ENCODE results near the gene MRPL48. TPM values are rescaled to one million over a fixed set of nuclear protein-coding genes. Genes with fewer than 3 reads are reported as not detected.

The MRPL48 gene
- total and polyA plus RNA-seq, 2 donors from 2014 or later: 27.5 to 79.3 TPM

DNA sequence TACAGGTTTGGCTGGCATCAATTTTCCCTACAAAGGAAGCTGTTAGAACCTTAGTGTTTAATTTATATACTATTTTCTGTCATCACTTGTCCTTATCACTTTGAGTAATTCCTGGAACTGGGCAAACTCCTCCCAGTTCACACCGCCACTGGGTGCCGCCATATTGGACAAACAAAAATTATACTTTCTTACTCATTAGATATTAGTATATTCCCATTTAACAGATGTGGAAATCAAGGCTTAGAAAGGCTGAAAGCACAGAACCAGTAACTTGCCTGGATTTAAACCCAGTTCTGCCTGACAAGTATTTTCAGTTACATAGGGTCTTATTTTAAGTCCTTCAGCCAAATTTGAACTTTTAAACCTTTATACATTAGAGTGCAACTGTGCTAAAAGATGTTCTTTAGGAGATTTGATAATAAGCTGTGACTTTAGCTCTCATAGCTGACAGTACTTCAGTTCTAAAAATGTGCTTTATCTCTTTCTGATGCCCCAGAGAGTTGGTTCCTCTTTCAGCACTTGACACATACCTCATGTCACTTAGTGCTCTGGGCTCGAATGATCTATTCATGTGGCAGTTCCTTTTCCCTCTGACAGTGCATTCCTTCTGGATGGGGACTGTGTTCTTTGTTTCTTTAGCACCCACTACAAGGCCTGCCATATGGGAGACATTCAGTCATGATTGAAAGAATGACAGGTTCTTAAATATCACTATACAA is 63.5 kb downstream of the MRPL48 start:
- no peak for FAIRE-seq
- TF ChIP-seq, protein P1, sequence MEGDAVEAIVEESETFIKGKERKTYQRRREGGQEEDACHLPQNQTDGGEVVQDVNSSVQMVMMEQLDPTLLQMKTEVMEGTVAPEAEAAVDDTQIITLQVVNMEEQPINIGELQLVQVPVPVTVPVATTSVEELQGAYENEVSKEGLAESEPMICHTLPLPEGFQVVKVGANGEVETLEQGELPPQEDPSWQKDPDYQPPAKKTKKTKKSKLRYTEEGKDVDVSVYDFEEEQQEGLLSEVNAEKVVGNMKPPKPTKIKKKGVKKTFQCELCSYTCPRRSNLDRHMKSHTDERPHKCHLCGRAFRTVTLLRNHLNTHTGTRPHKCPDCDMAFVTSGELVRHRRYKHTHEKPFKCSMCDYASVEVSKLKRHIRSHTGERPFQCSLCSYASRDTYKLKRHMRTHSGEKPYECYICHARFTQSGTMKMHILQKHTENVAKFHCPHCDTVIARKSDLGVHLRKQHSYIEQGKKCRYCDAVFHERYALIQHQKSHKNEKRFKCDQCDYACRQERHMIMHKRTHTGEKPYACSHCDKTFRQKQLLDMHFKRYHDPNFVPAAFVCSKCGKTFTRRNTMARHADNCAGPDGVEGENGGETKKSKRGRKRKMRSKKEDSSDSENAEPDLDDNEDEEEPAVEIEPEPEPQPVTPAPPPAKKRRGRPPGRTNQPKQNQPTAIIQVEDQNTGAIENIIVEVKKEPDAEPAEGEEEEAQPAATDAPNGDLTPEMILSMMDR (IDR thresholded peaks at IDR 0.05; ENCODE audit: borderline replicate concordance, extremely low read depth, insufficient read depth): no peak

DNA sequence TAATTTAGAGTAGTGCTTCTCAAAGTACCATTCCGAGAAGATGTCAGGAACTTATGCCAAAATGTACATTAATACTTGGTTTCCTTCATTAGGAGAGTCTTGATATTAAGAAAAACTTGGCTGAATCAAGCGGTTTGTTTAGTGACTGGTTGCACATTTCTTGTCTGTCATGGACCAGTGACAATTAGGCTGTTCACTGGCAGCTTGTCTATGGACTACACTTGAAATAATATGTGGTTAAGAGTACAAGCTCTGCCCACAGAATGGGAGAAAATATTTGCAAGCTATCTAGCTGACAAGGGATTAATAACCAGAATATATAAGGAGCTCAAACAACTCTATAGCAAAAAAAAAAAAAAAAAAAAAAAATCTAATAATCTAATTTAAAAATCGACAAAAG is 64.4 kb downstream of the MRPL48 start:
- FAIRE-seq (no peak), DNase-seq (no peak)
- H3K4me3 ChIP-seq (ENCODE audit: low read length in 3 of 3): no peak overlapping the region
- H3K36me3 ChIP-seq (ENCODE audit: control insufficient read depth in 2 of 3, insufficient read depth in 3 of 3, low read length in 3 of 3): peaks cover 0 to 6% (median 4%) of the 10 kb centered on the region in 3 donors
- no peak overlapping the region for H3K9ac ChIP-seq (ENCODE audit: low read length in 3 of 3)
- H3K27me3 ChIP-seq (ENCODE audit: control insufficient read depth, insufficient read depth, low read length): no peaks in the 10 kb centered on the region
- TF ChIP-seq, protein P1 (IDR thresholded peaks at IDR 0.05; ENCODE audit: borderline replicate concordance, extremely low read depth, insufficient read depth): no peak
- H3K27ac ChIP-seq (ENCODE audit: low read depth in 2 of 2, low read length in 2 of 2): no peak overlapping the region
- no peaks in the 10 kb centered on the region for H3K4me1 ChIP-seq (ENCODE audit: control insufficient read depth in 2 of 3, insufficient read depth in 2 of 3, low read depth in 1 of 3, low read length in 3 of 3)
- intact Hi-C loops (cut with DNase I): no loop called here
- no peaks in the 10 kb centered on the region for H3K9me3 ChIP-seq (ENCODE audit: control insufficient read depth in 2 of 3, insufficient read depth in 1 of 3, low read length in 3 of 3)

More for the DNA sequence above, 63.5 kb downstream of the MRPL48 start:
- DNase-seq: no peak
- Histone ChIP-seq H3K4me3 (ENCODE audit: low read length in 3 of 3) (no peak overlapping the region), H3K9me3 (ENCODE audit: control insufficient read depth in 2 of 3, insufficient read depth in 1 of 3, low read length in 3 of 3) (no peaks in the 10 kb centered on the region), H3K9ac (ENCODE audit: low read length in 3 of 3) (no peak overlapping the region), H3K27ac (ENCODE audit: low read depth in 2 of 2, low read length in 2 of 2) (no peak overlapping the region), H3K27me3 (ENCODE audit: control insufficient read depth, insufficient read depth, low read length) (no peaks in the 10 kb centered on the region), H3K4me1 (ENCODE audit: control insufficient read depth in 2 of 3, insufficient read depth in 2 of 3, low read depth in 1 of 3, low read length in 3 of 3) (no peaks in the 10 kb centered on the region), H3K36me3 (ENCODE audit: control insufficient read depth in 2 of 3, insufficient read depth in 3 of 3, low read length in 3 of 3) (peaks cover 0 to 6% (median 4%) of the 10 kb centered on the region in 3 donors)
- intact Hi-C loops (cut with DNase I): no loop called here

DNA sequence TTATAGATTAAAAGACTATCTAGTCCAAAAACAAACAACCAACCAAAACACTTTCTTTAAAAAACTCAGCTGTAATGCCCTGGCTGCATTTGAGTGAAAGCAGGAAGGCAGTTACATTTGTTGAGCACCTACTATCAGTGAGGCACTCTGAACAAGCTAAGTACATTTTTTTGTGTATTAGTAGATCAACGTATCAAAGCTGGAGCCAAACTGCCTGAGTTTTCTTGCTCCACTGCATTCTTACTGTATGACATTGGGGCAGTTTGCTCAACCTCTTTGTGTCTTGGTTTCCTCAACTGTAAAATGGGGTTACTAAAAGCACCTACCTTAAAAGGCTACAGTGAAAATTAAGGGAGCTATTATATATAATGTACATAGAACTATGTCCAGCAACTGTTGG is 67.0 kb downstream of the MRPL48 start:
- H3K27me3 ChIP-seq (ENCODE audit: control insufficient read depth, insufficient read depth, low read length): no peaks in the 10 kb centered on the region

More for the DNA sequence above, 67.0 kb downstream of the MRPL48 start:
- no peak for DNase-seq
- H3K4me1 ChIP-seq (ENCODE audit: control insufficient read depth in 2 of 3, insufficient read depth in 2 of 3, low read depth in 1 of 3, low read length in 3 of 3): no peaks in the 10 kb centered on the region
- FAIRE-seq: no peak
- H3K27ac ChIP-seq (ENCODE audit: low read depth in 2 of 2, low read length in 2 of 2): no peak overlapping the region
- intact Hi-C loops (cut with DNase I): no loop called here
- H3K9me3 ChIP-seq (ENCODE audit: control insufficient read depth in 2 of 3, insufficient read depth in 1 of 3, low read length in 3 of 3): no peaks in the 10 kb centered on the region
- H3K36me3 ChIP-seq (ENCODE audit: control insufficient read depth in 2 of 3, insufficient read depth in 3 of 3, low read length in 3 of 3): peaks cover 0 to 8% (median 4%) of the 10 kb centered on the region in 3 donors
- TF ChIP-seq, protein P1 (IDR thresholded peaks at IDR 0.05; ENCODE audit: borderline replicate concordance, extremely low read depth, insufficient read depth): no peak
- H3K4me3 ChIP-seq (ENCODE audit: low read length in 3 of 3): no peak overlapping the region
- no peak overlapping the region for H3K9ac ChIP-seq (ENCODE audit: low read length in 3 of 3)
